ENCODE measurements around the gene MYMX. TPM values are rescaled to one million over a fixed set of nuclear protein-coding genes. Genes with fewer than 3 reads are reported as not detected.

MYMX gene
- total and polyA plus RNA-seq, 2 of the 13 experiments (the other 11 are each of a cell fraction or from before 2014, with no cell fraction given), result not detected

- TF ChIP-seq NCOR1 (IDR thresholded peaks at IDR 0.05; ENCODE audit: borderline replicate concordance, low read length) (no peak), KDM5B (CRISPR knock-in tag; IDR thresholded peaks at IDR 0.05; ENCODE audit: borderline replicate concordance) (no peak; the same call in 1 of the 2 replicates), PHB2 (IDR thresholded peaks at IDR 0.05; ENCODE audit: partially characterized antibody) (no peak), UBTF (CRISPR knock-in tag; IDR thresholded peaks at IDR 0.05) (peak; percentile 97), RAD21 (CRISPR knock-in tag; IDR thresholded peaks at IDR 0.05) (no peak; the same call in 1 of the 2 replicates), ATAD3A (CRISPR knock-in tag; IDR thresholded peaks at IDR 0.05) (no peak), ZBTB7A (CRISPR knock-in tag; IDR thresholded peaks at IDR 0.05) (peak; percentile 90), ZNF652 (CRISPR knock-in tag; IDR thresholded peaks at IDR 0.05; ENCODE audit: borderline replicate concordance, low read depth) (no peak; the same call in 1 of the 2 replicates), KDM4B (CRISPR knock-in tag; IDR thresholded peaks at IDR 0.05) (0 out of 2 replicates have a peak, but pooled peaks have one; percentile 28), MBD4 (IDR thresholded peaks at IDR 0.05; ENCODE audit: borderline replicate concordance, low read length) (no peak), REPIN1 (CRISPR knock-in tag; IDR thresholded peaks at IDR 0.05; ENCODE audit: borderline replicate concordance, low read depth) (peak; percentile 81; the same call in 1 of the 2 replicates), GATAD1 (CRISPR knock-in tag; IDR thresholded peaks at IDR 0.05) (0 out of 2 replicates have a peak, but pooled peaks have one; percentile 14), ZNF136 (CRISPR knock-in tag; IDR thresholded peaks at IDR 0.05; ENCODE audit: low read depth) (no peak), ZNF121 (CRISPR knock-in tag; IDR thresholded peaks at IDR 0.05) (no peak), FOXO4 (CRISPR knock-in tag; conservative IDR thresholded peaks at IDR 0.05) (no peak), BRD4 (CRISPR knock-in tag; IDR thresholded peaks at IDR 0.05) (no peak), ARNT2 (CRISPR knock-in tag; IDR thresholded peaks at IDR 0.05; ENCODE audit: low read depth) (peak; percentile 86), TGIF2 (CRISPR knock-in tag; IDR thresholded peaks at IDR 0.05) (0 out of 2 replicates have a peak, but pooled peaks have one; percentile 77), ZNF7 (CRISPR knock-in tag; IDR thresholded peaks at IDR 0.05) (no peak), HNRNPL (IDR thresholded peaks at IDR 0.05; ENCODE audit: low read depth, low read length) (no peak), FOXP1 (IDR thresholded peaks at IDR 0.05) (no peak), FOXP1 (CRISPR knock-in tag; IDR thresholded peaks at IDR 0.05) (no peak), ZNF205 (CRISPR knock-in tag; IDR thresholded peaks at IDR 0.05) (no peak; the same call in 1 of the 2 replicates), SRSF4 (IDR thresholded peaks at IDR 0.05; ENCODE audit: low read depth, low read length, poor library complexity, severe bottlenecking) (no peak), HIVEP1 (CRISPR knock-in tag; IDR thresholded peaks at IDR 0.05) (peak; percentile 53; the same call in 1 of the 2 replicates)
- TF ChIP-seq, protein P1, sequence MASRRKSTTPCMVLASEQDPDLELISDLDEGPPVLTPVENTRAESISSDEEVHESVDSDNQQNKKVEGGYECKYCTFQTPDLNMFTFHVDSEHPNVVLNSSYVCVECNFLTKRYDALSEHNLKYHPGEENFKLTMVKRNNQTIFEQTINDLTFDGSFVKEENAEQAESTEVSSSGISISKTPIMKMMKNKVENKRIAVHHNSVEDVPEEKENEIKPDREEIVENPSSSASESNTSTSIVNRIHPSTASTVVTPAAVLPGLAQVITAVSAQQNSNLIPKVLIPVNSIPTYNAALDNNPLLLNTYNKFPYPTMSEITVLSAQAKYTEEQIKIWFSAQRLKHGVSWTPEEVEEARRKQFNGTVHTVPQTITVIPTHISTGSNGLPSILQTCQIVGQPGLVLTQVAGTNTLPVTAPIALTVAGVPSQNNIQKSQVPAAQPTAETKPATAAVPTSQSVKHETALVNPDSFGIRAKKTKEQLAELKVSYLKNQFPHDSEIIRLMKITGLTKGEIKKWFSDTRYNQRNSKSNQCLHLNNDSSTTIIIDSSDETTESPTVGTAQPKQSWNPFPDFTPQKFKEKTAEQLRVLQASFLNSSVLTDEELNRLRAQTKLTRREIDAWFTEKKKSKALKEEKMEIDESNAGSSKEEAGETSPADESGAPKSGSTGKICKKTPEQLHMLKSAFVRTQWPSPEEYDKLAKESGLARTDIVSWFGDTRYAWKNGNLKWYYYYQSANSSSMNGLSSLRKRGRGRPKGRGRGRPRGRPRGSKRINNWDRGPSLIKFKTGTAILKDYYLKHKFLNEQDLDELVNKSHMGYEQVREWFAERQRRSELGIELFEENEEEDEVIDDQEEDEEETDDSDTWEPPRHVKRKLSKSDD (CRISPR knock-in tag; IDR thresholded peaks at IDR 0.05; ENCODE audit: low read depth), result no peak
Measured at GRCh38 chr6:44265007-44265721, 48.4 kb downstream of the MYMX start, which contains the start of gene NFKBIE (continued).
